Neuronal stem cell (in vitro differentiated cells): ENCODE data around the gene DIP2C.

ENCODE experiments used
- DNase-seq: peaks from one replicate; pipeline ENCODE4 v3.0.0-alpha.2; 2013; ENCODE audit warnings: low spot score
- H2AFZ ChIP-seq: one replicate; pipeline ENCODE4 v1.6.1; 2013; ENCODE audit warnings: mild to moderate bottlenecking, low read length, inconsistent platforms
- H2AK5ac ChIP-seq: 2 replicates; pipeline ENCODE4 v1.6.1; 2013; ENCODE audit warnings: low read depth, mild to moderate bottlenecking, inconsistent platforms, low read length, moderate library complexity, mixed read lengths
- H2BK120ac ChIP-seq: 2 replicates; pipeline ENCODE4 v1.6.1; 2013; ENCODE audit warnings: low read depth, mild to moderate bottlenecking, inconsistent platforms, low read length, moderate library complexity, mixed read lengths
- H2BK12ac ChIP-seq: one replicate; pipeline ENCODE4 v1.6.1; 2013; ENCODE audit warnings: low read length, inconsistent platforms
- H2BK15ac ChIP-seq: 2 replicates; pipeline ENCODE4 v1.6.1; 2013; ENCODE audit warnings: mild to moderate bottlenecking, low read length, inconsistent platforms, mixed read lengths
- H2BK5ac ChIP-seq: one replicate; pipeline ENCODE4 v1.6.1; 2013; ENCODE audit warnings: inconsistent platforms, mild to moderate bottlenecking, low read length, moderate library complexity
- H3K14ac ChIP-seq: one replicate; pipeline ENCODE4 v1.6.1; 2013; ENCODE audit warnings: low read length, inconsistent platforms
- H3K18ac ChIP-seq: 2 replicates; pipeline ENCODE4 v1.6.1; 2013; ENCODE audit warnings: low read length, inconsistent platforms
- H3K23ac ChIP-seq: 2 replicates; pipeline ENCODE4 v1.6.1; 2013; ENCODE audit warnings: low read depth, mild to moderate bottlenecking, mixed read lengths, low read length, inconsistent platforms; ENCODE audit not compliant: poor library complexity
- H3K27ac ChIP-seq: replicated peaks from 3 replicates; pipeline ENCODE4 v1.5.1; 2013; ENCODE audit warnings: low read length, inconsistent platforms
- H3K27me3 ChIP-seq, 3 experiments: 2 replicates each; pipeline ENCODE4 v1.6.1; 2013; ENCODE audit warnings: low read length in 3 of 3, mild to moderate bottlenecking in 2 of 3, inconsistent platforms in 1 of 3, low read depth in 1 of 3, mixed read lengths in 1 of 3, moderate library complexity in 1 of 3; ENCODE audit not compliant: control insufficient read depth in 3 of 3, insufficient read depth in 3 of 3
- H3K36me3 ChIP-seq, 2 donors: replicated peaks in 1 of 2; 2 replicates each; pipeline ENCODE4 v1.6.1; 2013; ENCODE audit warnings: low read length in 2 of 2; ENCODE audit not compliant: control insufficient read depth in 2 of 2, insufficient read depth in 2 of 2
- H3K4ac ChIP-seq: 2 replicates; pipeline ENCODE4 v1.6.1; 2013; ENCODE audit warnings: inconsistent platforms, mild to moderate bottlenecking, low read length, moderate library complexity
- H3K4me1 ChIP-seq, 2 donors: 1 replicate in 1 of 2; 2 replicates in 1 of 2; pipeline ENCODE4 v1.6.1; 2013; ENCODE audit warnings: low read length in 2 of 2, low read depth in 1 of 2; ENCODE audit not compliant: control insufficient read depth in 2 of 2, insufficient read depth in 1 of 2
- H3K4me2 ChIP-seq: one replicate; pipeline ENCODE4 v1.6.1; 2013; ENCODE audit warnings: mild to moderate bottlenecking, low read length, inconsistent platforms; ENCODE audit not compliant: insufficient read depth, poor library complexity, severe bottlenecking
- H3K4me3 ChIP-seq, 2 donors: 2 replicates each; pipeline ENCODE4 v1.5.1; 2013; ENCODE audit warnings: low read length in 2 of 2, mild to moderate bottlenecking in 2 of 2, inconsistent platforms in 1 of 2, moderate library complexity in 1 of 2
- H3K79me1 ChIP-seq: one replicate; pipeline ENCODE4 v1.6.1; 2013; ENCODE audit warnings: low read depth, mild to moderate bottlenecking, inconsistent platforms, low read length, moderate library complexity
- H3K9ac ChIP-seq: one replicate; pipeline ENCODE4 v1.6.1; 2013; ENCODE audit warnings: mild to moderate bottlenecking, low read depth, low read length, inconsistent platforms; ENCODE audit not compliant: poor library complexity
- H3K9me3 ChIP-seq, 2 donors: replicated peaks in 1 of 2; 2 replicates each; pipeline versions ENCODE3 to v1.6.1; 2013; ENCODE audit warnings: low read length in 2 of 2, mild to moderate bottlenecking in 2 of 2, inconsistent platforms in 1 of 2, low read depth in 1 of 2, mixed read lengths in 1 of 2, moderate library complexity in 1 of 2; ENCODE audit not compliant: control insufficient read depth in 2 of 2, insufficient read depth in 1 of 2
- H4K8ac ChIP-seq: one replicate; pipeline ENCODE4 v1.6.1; 2013; ENCODE audit warnings: low read depth, mild to moderate bottlenecking, inconsistent platforms, low read length, moderate library complexity
- H4K91ac ChIP-seq: one replicate; pipeline ENCODE4 v1.6.1; 2013; ENCODE audit warnings: low read length, low read depth, mild to moderate bottlenecking, inconsistent platforms; ENCODE audit not compliant: poor library complexity
- WGBS, 2 donors: extraction: QIAGEN DNeasy Blood & Tissue Kit; methylation state at CpG; one replicate each; pipeline ENCODE4 v1.1.7; 2013; ENCODE audit warnings: missing lambda C conversion rate in 2 of 2, mixed read lengths in 1 of 2; ENCODE audit not compliant: insufficient read length in 2 of 2, insufficient replicate concordance in 1 of 2; ENCODE audit errors: extremely low coverage in 2 of 2; 5-methylcytosine and 5-hydroxymethylcytosine counted together

DIP2C gene

DNA sequence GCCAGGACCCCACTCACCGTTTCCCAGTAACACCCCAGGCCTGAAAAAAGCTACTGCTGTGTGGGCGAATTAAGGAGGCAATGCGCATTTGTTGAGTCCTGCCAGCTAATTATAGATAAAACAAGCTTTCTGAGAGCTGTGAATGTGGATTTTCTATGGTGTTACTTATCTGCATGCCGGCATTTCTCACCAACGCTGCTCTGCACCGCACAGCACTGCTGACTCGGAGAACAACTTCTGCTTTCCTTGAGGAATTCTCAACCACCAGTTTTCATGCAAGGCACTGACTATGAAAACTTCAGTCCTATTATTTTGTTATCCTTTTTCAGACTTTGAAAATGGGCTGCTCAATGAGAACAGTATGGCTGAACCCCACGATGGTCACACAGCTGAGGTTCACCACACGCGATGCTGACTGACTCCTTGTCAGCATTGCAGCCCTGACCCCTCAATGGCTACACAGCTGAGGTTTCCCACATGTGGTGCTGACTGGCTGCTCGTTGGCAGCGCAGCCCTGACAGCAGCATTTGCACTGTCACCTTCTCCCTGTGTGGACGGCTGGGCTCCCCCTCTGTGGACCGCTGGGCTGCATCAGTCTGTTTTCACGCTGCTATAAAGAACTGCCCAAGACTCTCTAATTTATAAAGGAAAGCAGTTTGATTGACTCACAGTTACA is 190.6 kb downstream of the DIP2C start:
- WGBS, 2 donors: no CpG with 5 or more reads among the region's 15 CpGs
- Histone ChIP-seq H3K27me3 (no peaks in the 10 kb centered on the region), H4K91ac (no peak overlapping the region), H3K4me3 (no peak overlapping the region), H2BK5ac (no peak overlapping the region), H3K27ac (no peak overlapping the region), H2BK12ac (no peak overlapping the region), H3K4me1 (peaks cover 4 to 13% of the 10 kb centered on the region in 2 donors), H2BK120ac (no peak overlapping the region), H2AK5ac (no peak overlapping the region), H3K18ac (no peak overlapping the region), H3K9ac (no peak overlapping the region), H3K14ac (no peak overlapping the region), H2BK15ac (no peak overlapping the region), H3K4me2 (no peak overlapping the region), H3K9me3 (peaks cover 0 to 4% of the 10 kb centered on the region in 2 donors), H2AFZ (no peak overlapping the region), H3K4ac (no peak overlapping the region), H3K36me3 (peaks cover 0 to 7% of the 10 kb centered on the region in 2 donors), H3K23ac (no peak overlapping the region), H3K79me1 (peaks cover 7% of the 10 kb centered on the region), H4K8ac (no peak overlapping the region)
- no peak for DNase-seq

DNA sequence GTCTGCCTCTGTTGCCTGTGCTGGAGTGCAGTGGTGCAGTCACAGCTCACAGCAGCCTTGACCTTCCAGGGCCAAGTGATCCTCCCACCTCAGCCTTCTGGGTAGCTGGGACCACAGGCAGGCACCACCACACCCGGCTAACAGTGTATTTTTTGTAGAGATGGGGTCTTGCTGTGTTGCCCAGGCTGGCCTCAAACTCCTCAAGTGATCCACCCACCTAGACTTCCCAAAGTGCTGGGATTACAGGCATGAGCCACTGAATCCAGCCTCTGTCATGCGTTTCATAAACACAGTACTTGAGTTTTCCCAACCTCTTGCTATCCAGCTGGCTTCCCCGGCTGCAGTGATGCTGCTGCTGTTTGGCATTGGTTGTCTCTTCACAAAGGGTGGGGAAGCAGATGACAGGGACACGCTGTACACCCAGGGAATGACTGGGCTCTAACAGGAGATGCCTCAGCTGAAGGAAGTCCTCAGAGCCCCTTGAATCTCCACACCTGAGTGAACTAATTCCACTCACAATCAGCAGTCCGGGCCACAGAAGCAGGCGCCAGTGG is 191.5 kb downstream of the DIP2C start:
- Histone ChIP-seq H3K4me3 (no peak overlapping the region), H2BK15ac (no peak overlapping the region), H3K23ac (no peak overlapping the region), H2AFZ (no peak overlapping the region), H3K14ac (no peak overlapping the region), H3K9ac (no peak overlapping the region), H3K36me3 (peaks cover 0 to 7% of the 10 kb centered on the region in 2 donors), H2BK12ac (no peak overlapping the region), H3K27ac (no peak overlapping the region), H2BK5ac (no peak overlapping the region), H3K9me3 (no peaks in the 10 kb centered on the region), H3K4me2 (no peak overlapping the region), H2AK5ac (no peak overlapping the region), H3K4ac (no peak overlapping the region), H3K18ac (peak overlapping the region; percentile 44), H4K8ac (no peak overlapping the region), H3K27me3 (no peaks in the 10 kb centered on the region), H3K79me1 (peaks cover 7% of the 10 kb centered on the region), H2BK120ac (no peak overlapping the region), H4K91ac (no peak overlapping the region), H3K4me1 (peaks cover 12 to 21% of the 10 kb centered on the region in 2 donors)
- DNase-seq: no peak
- no CpG with 5 or more reads among the region's 6 CpGs for WGBS, 2 donors

DNA sequence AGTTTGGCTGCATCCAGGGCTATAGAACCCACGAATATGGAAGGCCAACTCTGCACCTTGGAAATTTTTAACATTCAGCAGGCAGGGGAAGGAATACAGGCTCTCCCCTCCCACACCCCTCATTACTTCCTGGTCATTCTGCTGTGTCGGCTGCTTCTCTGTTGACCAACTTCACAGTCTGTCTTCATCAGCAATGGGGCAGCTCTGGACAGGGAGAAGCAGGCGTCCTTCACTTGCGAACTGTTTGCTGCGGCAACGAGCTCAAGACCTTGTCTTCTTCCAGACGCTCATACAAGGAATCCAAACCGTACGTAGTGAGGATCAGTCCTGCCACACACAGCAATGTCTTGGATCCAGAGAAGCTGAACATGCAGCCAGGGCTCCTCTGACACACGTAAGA is 192.2 kb downstream of the DIP2C start:
- H3K9ac ChIP-seq: no peak overlapping the region
- no peak overlapping the region for H3K27ac ChIP-seq
- H3K18ac ChIP-seq: no peak overlapping the region
- H3K27me3 ChIP-seq: no peaks in the 10 kb centered on the region
- H3K9me3 ChIP-seq: no peaks in the 10 kb centered on the region
- no peak overlapping the region for H2BK120ac ChIP-seq
- H3K36me3 ChIP-seq: peaks cover 0 to 7% of the 10 kb centered on the region in 2 donors
- H3K79me1 ChIP-seq: peaks cover 7% of the 10 kb centered on the region
- H3K14ac ChIP-seq: no peak overlapping the region
- no peak overlapping the region for H4K91ac ChIP-seq
- DNase-seq: no peak
- H3K23ac ChIP-seq: no peak overlapping the region
- no peak overlapping the region for H2AK5ac ChIP-seq
- no peak overlapping the region for H3K4me3 ChIP-seq
- H2BK5ac ChIP-seq: no peak overlapping the region
- H4K8ac ChIP-seq: no peak overlapping the region
- no peak overlapping the region for H2BK12ac ChIP-seq
- no peak overlapping the region for H2BK15ac ChIP-seq
- no peak overlapping the region for H2AFZ ChIP-seq
- H3K4ac ChIP-seq: no peak overlapping the region
- WGBS, 2 donors: no CpG with 5 or more reads among the region's 10 CpGs
- no peak overlapping the region for H3K4me2 ChIP-seq
- H3K4me1 ChIP-seq: peaks cover 12 to 26% of the 10 kb centered on the region in 2 donors

DNA sequence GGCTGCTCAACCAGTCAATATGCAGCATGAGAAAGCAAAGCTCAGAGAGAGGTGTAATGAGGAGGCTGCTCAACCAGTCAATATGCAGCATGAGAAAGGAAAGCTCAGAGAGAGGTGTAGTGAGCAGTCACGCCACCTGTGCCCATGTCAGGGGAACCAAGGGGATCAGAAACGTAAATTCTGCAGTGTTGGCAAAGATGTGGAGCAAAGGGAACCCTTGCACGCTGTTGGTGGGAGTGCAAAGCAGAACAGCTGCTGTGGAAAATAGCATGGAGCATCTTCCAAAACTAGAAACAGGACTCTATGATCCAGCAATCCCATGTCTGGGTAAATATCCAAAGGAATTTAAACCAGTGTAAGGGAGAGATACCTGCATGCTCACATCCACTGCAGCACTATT is 194.9 kb downstream of the DIP2C start:
- H3K4me3 ChIP-seq: no peak overlapping the region
- H2BK12ac ChIP-seq: no peak overlapping the region
- H3K9me3 ChIP-seq: no peaks in the 10 kb centered on the region
- H2AFZ ChIP-seq: no peak overlapping the region
- no peak overlapping the region for H3K14ac ChIP-seq
- no peak overlapping the region for H3K9ac ChIP-seq
- H3K4ac ChIP-seq: no peak overlapping the region
- no peak for DNase-seq
- no peak overlapping the region for H2BK5ac ChIP-seq
- no peak overlapping the region for H3K4me2 ChIP-seq
- H4K8ac ChIP-seq: no peak overlapping the region
- H3K79me1 ChIP-seq: peaks cover 7% of the 10 kb centered on the region
- no peak overlapping the region for H4K91ac ChIP-seq
- peaks cover 9 to 25% of the 10 kb centered on the region in 2 donors for H3K4me1 ChIP-seq
- H2BK120ac ChIP-seq: no peak overlapping the region
- no peak overlapping the region for H2AK5ac ChIP-seq
- no CpG with 5 or more reads among the region's 3 CpGs for WGBS, 2 donors
- H3K27ac ChIP-seq: no peak overlapping the region
- peaks cover 0 to 7% of the 10 kb centered on the region in 2 donors for H3K36me3 ChIP-seq
- no peak overlapping the region for H3K23ac ChIP-seq
- H2BK15ac ChIP-seq: no peak overlapping the region
- no peak overlapping the region for H3K18ac ChIP-seq
- H3K27me3 ChIP-seq: no peaks in the 10 kb centered on the region
